Upper lobe of right lung (tissue), 1 donor: ENCODE data around the gene RGS14. TPM values are rescaled to one million over a fixed set of nuclear protein-coding genes. Genes with fewer than 3 reads are reported as not detected.

Experiments
- ATAC-seq: fragments of 200-7000 bp; cut with Tn5 transposase; one replicate; pipeline ENCODE4 v1.9.1; 2020; ENCODE audit warnings: mild to moderate bottlenecking, moderate library complexity
- DNase-seq: peaks from one replicate; pipeline ENCODE4 v3.0.0-alpha.2; 2020
- H3K27ac ChIP-seq: fragments of 200-600 bp; one replicate; pipeline ENCODE4 v1.8.0; 2022
- H3K27me3 ChIP-seq: fragments of 200-600 bp; one replicate; pipeline ENCODE4 v1.8.0; 2022; ENCODE audit warnings: mild to moderate bottlenecking
- H3K36me3 ChIP-seq: fragments of 200-600 bp; one replicate; pipeline ENCODE4 v1.8.0; 2022
- H3K4me1 ChIP-seq: fragments of 200-600 bp; one replicate; pipeline ENCODE4 v1.8.0; 2022
- H3K4me3 ChIP-seq: fragments of 200-600 bp; one replicate; pipeline ENCODE4 v1.8.0; 2022; ENCODE audit warnings: mild to moderate bottlenecking
- H3K9me3 ChIP-seq: fragments of 200-600 bp; one replicate; pipeline ENCODE4 v1.8.0; 2022
- CTCF ChIP-seq: fragments of 200-600 bp; IDR thresholded peaks from one replicate; pipeline ENCODE4 v1.8.0; 2022; ENCODE audit warnings: antibody characterized with exemption
- intact Hi-C: fragments of 100-400 bp; cut with DNase I; formaldehyde crosslinking; loops from one replicate; pipeline ENCODE4 v1.11.0; 2022
- total RNA-seq: library from RNA; stranded (reverse); fragmentation: NEBNext Ultra II Directional; extraction: Animal tissue kit (Norgen Biotek cat#: 25700); gene quantifications from one replicate; pipeline ENCODE4 v1.2.1, GENCODE V29; 2021
- donor health status: DM: no; HTN: yes; CAD: no; lungs with severe emphysema.

The RGS14 gene
- total RNA-seq, 1 donor from 2014 or later: 17.5 TPM

- intact Hi-C loops: no loop called here
- no peak overlapping the region for H3K4me3 ChIP-seq
- TF ChIP-seq CTCF: no peak
- no peaks in the 10 kb centered on the region for H3K27me3 ChIP-seq
- no peaks in the 10 kb centered on the region for H3K9me3 ChIP-seq
- ATAC-seq: no peak
- no peak for DNase-seq
- peaks cover 74% of the 10 kb centered on the region for H3K36me3 ChIP-seq
- no peak overlapping the region for H3K27ac ChIP-seq
- no peaks in the 10 kb centered on the region for H3K4me1 ChIP-seq
Observed at GRCh38 chr5:177332031-177332895, 25.5 kb upstream of the RGS14 start.

- TF ChIP-seq CTCF: no peak
- H3K9me3 ChIP-seq: no peaks in the 10 kb centered on the region
- H3K4me3 ChIP-seq: no peak overlapping the region
- intact Hi-C loops: no loop called here
- DNase-seq (no peak), ATAC-seq (no peak)
- peaks cover 80% of the 10 kb centered on the region for H3K36me3 ChIP-seq
- no peak overlapping the region for H3K27ac ChIP-seq
- H3K27me3 ChIP-seq: no peaks in the 10 kb centered on the region
- no peaks in the 10 kb centered on the region for H3K4me1 ChIP-seq
Observed at GRCh38 chr5:177332896-177333260, 24.8 kb upstream of the RGS14 start.

- no peaks in the 10 kb centered on the region for H3K9me3 ChIP-seq
- peaks cover 87% of the 10 kb centered on the region for H3K36me3 ChIP-seq
- no peak for DNase-seq
- no peak for TF ChIP-seq CTCF
- intact Hi-C loops: no loop called here
- H3K4me3 ChIP-seq: no peak overlapping the region
- no peak overlapping the region for H3K27ac ChIP-seq
- H3K27me3 ChIP-seq: no peaks in the 10 kb centered on the region
- no peaks in the 10 kb centered on the region for H3K4me1 ChIP-seq
- no peak for ATAC-seq
Observed at GRCh38 chr5:177333420-177334154, 24.1 kb upstream of the RGS14 start.

- ATAC-seq (no peak), DNase-seq (no peak)
- Histone ChIP-seq H3K36me3 (peaks cover 92% of the 10 kb centered on the region), H3K4me1 (no peaks in the 10 kb centered on the region), H3K4me3 (no peak overlapping the region), H3K9me3 (no peaks in the 10 kb centered on the region), H3K27ac (no peak overlapping the region), H3K27me3 (no peaks in the 10 kb centered on the region)
- intact Hi-C loops: no loop called here
- TF ChIP-seq CTCF: no peak
Observed at GRCh38 chr5:177334155-177334551, 23.6 kb upstream of the RGS14 start.

GRCh38 chr5:177334781-177335700 is 22.7 kb upstream of the RGS14 start:
- no peak for ATAC-seq
- H3K27me3 ChIP-seq: no peaks in the 10 kb centered on the region
- no peak overlapping the region for H3K4me3 ChIP-seq
- intact Hi-C loops: no loop called here
- no peaks in the 10 kb centered on the region for H3K4me1 ChIP-seq
- H3K36me3 ChIP-seq: peaks cover 89% of the 10 kb centered on the region
- no peak for TF ChIP-seq CTCF
- H3K27ac ChIP-seq: no peak overlapping the region
- H3K9me3 ChIP-seq: no peaks in the 10 kb centered on the region
- DNase-seq: no peak
